Astrocyte (in vitro differentiated cells and primary cell): ENCODE data around the gene RHD. TPM values are rescaled to one million over a fixed set of nuclear protein-coding genes. Genes with fewer than 3 reads are reported as not detected.
A peak's percentile ranks its signal among the peaks of the same experiment; 100 is the strongest.

Source experiments
- DNase-seq: peaks from one replicate; pipeline ENCODE4 v3.0.0-alpha.2; 2010; ENCODE audit warnings: low read depth
- FAIRE-seq: peaks from 2 replicates; lab custom pipeline; 2011; peaks lifted over from hg19 to GRCh38; lab: Jason Lieb, UNC
- H2AFZ ChIP-seq: 2 replicates; pipeline ENCODE4 v1.6.0; 2012; ENCODE audit warnings: low read depth, low read length, inconsistent platforms
- H3K27ac ChIP-seq: 2 replicates; pipeline ENCODE4 v1.5.1; 2011; ENCODE audit warnings: low read depth, low read length, inconsistent platforms
- H3K27me3 ChIP-seq: 2 replicates; pipeline ENCODE4 v1.6.0; 2011; ENCODE audit warnings: low read length, inconsistent platforms; ENCODE audit not compliant: insufficient read depth
- H3K36me3 ChIP-seq: 2 replicates; pipeline ENCODE4 v1.5.1; 2011; ENCODE audit warnings: low read length, inconsistent platforms; ENCODE audit not compliant: insufficient read depth
- H3K4me1 ChIP-seq: 2 replicates; pipeline ENCODE4 v1.5.1; 2011; ENCODE audit warnings: low read length, inconsistent platforms; ENCODE audit not compliant: insufficient read depth
- H3K4me2 ChIP-seq: 2 replicates; pipeline ENCODE4 v1.6.0; 2012; ENCODE audit warnings: low read length, inconsistent platforms
- H3K4me3 ChIP-seq: 2 replicates; pipeline ENCODE4 v1.5.1; 2011; ENCODE audit warnings: low read depth, mild to moderate bottlenecking, low read length, inconsistent platforms; ENCODE audit not compliant: insufficient read depth
- H3K79me2 ChIP-seq: 2 replicates; pipeline ENCODE4 v1.6.0; 2012; ENCODE audit warnings: mild to moderate bottlenecking, low read length, inconsistent platforms; ENCODE audit not compliant: insufficient read depth
- H3K9ac ChIP-seq: 2 replicates; pipeline ENCODE4 v1.6.0; 2012; ENCODE audit warnings: mild to moderate bottlenecking, low read length, inconsistent platforms
- H3K9me3 ChIP-seq: 2 replicates; pipeline ENCODE4 v1.5.1; 2012; ENCODE audit warnings: low read depth, mild to moderate bottlenecking, low read length, inconsistent platforms; ENCODE audit not compliant: insufficient read depth
- H4K20me1 ChIP-seq: 2 replicates; pipeline ENCODE4 v1.6.0; 2012; ENCODE audit warnings: low read length, inconsistent platforms; ENCODE audit not compliant: insufficient read depth
- H3K27ac Mint-ChIP-seq: one replicate; pipeline ENCODE4 v1.8.0; 2021; ENCODE audit warnings: mild to moderate bottlenecking, mixed read lengths; ENCODE audit not compliant: unreplicated experiment
- H3K27me3 Mint-ChIP-seq: one replicate; pipeline ENCODE4 v1.8.0; 2021; ENCODE audit warnings: low read depth, mixed read lengths; ENCODE audit not compliant: unreplicated experiment
- H3K36me3 Mint-ChIP-seq: one replicate; pipeline ENCODE4 v1.8.0; 2021; ENCODE audit warnings: low read depth, mixed read lengths; ENCODE audit not compliant: unreplicated experiment
- H3K4me1 Mint-ChIP-seq: one replicate; pipeline ENCODE4 v1.8.0; 2021; ENCODE audit warnings: low read depth, mixed read lengths; ENCODE audit not compliant: unreplicated experiment
- H3K4me3 Mint-ChIP-seq: one replicate; pipeline ENCODE4 v1.8.0; 2021; ENCODE audit warnings: mild to moderate bottlenecking, moderate library complexity, mixed read lengths; ENCODE audit not compliant: unreplicated experiment
- H3K9me3 Mint-ChIP-seq: one replicate; pipeline ENCODE4 v1.8.0; 2021; ENCODE audit warnings: mild to moderate bottlenecking, mixed read lengths; ENCODE audit not compliant: unreplicated experiment
- EZH2 ChIP-seq: IDR thresholded peaks from 2 replicates; pipeline ENCODE4 v1.6.1; 2012; ENCODE audit warnings: mild to moderate bottlenecking, low read length, inconsistent platforms; ENCODE audit not compliant: insufficient read depth
- total RNA-seq: library from RNA; stranded (reverse); gene quantifications from 2 replicates; pipeline ENCODE4 v1.2.1, GENCODE V29; 2021
- TF ChIP-seq, protein P1 (sequence below): IDR thresholded peaks from 2 replicates; pipeline ENCODE4 v1.5.1; 2011; ENCODE audit warnings: low read depth, mild to moderate bottlenecking, inconsistent platforms, low read length, moderate library complexity; ENCODE audit not compliant: insufficient read depth

RHD gene
- total RNA-seq, 1 donor from 2014 or later = not detected

GRCh38 chr1:25356441-25356840 lies 84.1 kb downstream of the RHD start:
- no peak overlapping the region for H3K27ac Mint-ChIP-seq
- Histone ChIP-seq H3K27me3 (no peaks in the 10 kb centered on the region), H3K9me3 (no peaks in the 10 kb centered on the region), H2AFZ (no peak overlapping the region), H3K36me3 (peaks cover 23% of the 10 kb centered on the region), H3K9ac (no peak overlapping the region), H3K4me3 (no peak overlapping the region), H3K79me2 (peaks cover 2% of the 10 kb centered on the region), H3K4me2 (no peak overlapping the region), H3K27ac (no peak overlapping the region), H4K20me1 (peaks cover 9% of the 10 kb centered on the region), H3K4me1 (peaks cover 9% of the 10 kb centered on the region)
- no peaks in the 10 kb centered on the region for H3K9me3 Mint-ChIP-seq
- no peak for FAIRE-seq
- TF ChIP-seq, protein P1, sequence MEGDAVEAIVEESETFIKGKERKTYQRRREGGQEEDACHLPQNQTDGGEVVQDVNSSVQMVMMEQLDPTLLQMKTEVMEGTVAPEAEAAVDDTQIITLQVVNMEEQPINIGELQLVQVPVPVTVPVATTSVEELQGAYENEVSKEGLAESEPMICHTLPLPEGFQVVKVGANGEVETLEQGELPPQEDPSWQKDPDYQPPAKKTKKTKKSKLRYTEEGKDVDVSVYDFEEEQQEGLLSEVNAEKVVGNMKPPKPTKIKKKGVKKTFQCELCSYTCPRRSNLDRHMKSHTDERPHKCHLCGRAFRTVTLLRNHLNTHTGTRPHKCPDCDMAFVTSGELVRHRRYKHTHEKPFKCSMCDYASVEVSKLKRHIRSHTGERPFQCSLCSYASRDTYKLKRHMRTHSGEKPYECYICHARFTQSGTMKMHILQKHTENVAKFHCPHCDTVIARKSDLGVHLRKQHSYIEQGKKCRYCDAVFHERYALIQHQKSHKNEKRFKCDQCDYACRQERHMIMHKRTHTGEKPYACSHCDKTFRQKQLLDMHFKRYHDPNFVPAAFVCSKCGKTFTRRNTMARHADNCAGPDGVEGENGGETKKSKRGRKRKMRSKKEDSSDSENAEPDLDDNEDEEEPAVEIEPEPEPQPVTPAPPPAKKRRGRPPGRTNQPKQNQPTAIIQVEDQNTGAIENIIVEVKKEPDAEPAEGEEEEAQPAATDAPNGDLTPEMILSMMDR = no peak
- no peak for TF ChIP-seq EZH2
- no peak overlapping the region for H3K4me3 Mint-ChIP-seq
- peaks cover 7% of the 10 kb centered on the region for H3K4me1 Mint-ChIP-seq
- peaks cover 27% of the 10 kb centered on the region for H3K36me3 Mint-ChIP-seq
- DNase-seq = no peak
- H3K27me3 Mint-ChIP-seq = no peaks in the 10 kb centered on the region

DNA sequence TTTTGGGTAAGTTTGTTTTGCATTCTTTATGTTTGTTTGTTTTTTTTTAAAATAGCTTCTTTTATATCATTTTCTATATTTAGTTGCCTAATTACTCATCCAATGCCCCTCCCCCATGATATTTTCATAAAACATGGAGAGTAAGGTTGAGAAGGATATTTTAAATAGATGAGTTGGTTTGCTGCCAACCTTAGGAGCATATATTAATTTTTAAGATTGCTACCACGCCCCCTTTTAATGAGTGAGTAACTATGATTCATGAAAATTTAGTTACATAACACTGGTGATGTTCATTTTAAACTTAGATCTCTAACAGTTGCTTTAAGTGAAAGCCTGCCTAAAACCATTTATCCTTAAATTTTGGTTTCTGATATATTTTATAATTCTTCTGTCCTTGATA lies 84.5 kb downstream of the RHD start:
- no peak overlapping the region for H3K27ac ChIP-seq
- no peaks in the 10 kb centered on the region for H3K27me3 Mint-ChIP-seq
- H3K27me3 ChIP-seq = no peaks in the 10 kb centered on the region
- FAIRE-seq (no peak), DNase-seq (no peak)
- H2AFZ ChIP-seq = no peak overlapping the region
- H3K9me3 Mint-ChIP-seq = no peaks in the 10 kb centered on the region
- H3K4me3 Mint-ChIP-seq = no peak overlapping the region
- no peak overlapping the region for H3K9ac ChIP-seq
- peaks cover 9% of the 10 kb centered on the region for H4K20me1 ChIP-seq
- no peak overlapping the region for H3K27ac Mint-ChIP-seq
- peaks cover 27% of the 10 kb centered on the region for H3K36me3 ChIP-seq
- H3K4me2 ChIP-seq = no peak overlapping the region
- peaks cover 30% of the 10 kb centered on the region for H3K36me3 Mint-ChIP-seq
- no peak overlapping the region for H3K4me3 ChIP-seq
- H3K4me1 Mint-ChIP-seq = peaks cover 10% of the 10 kb centered on the region
- H3K4me1 ChIP-seq = peaks cover 11% of the 10 kb centered on the region
- H3K79me2 ChIP-seq = no peaks in the 10 kb centered on the region
- TF ChIP-seq, protein P1 = no peak
- no peak for TF ChIP-seq EZH2
- no peaks in the 10 kb centered on the region for H3K9me3 ChIP-seq

GRCh38 chr1:25360596-25361581 lies 88.6 kb downstream of the RHD start:
- no peak overlapping the region for H3K4me3 Mint-ChIP-seq
- H3K27ac ChIP-seq = peak overlapping the region; percentile 70

More at GRCh38 chr1:25360596-25361581, 88.6 kb downstream of the RHD start:
- H3K4me1 Mint-ChIP-seq = peaks cover 9% of the 10 kb centered on the region
- Histone ChIP-seq H3K27me3 (no peaks in the 10 kb centered on the region), H3K36me3 (peaks cover 21% of the 10 kb centered on the region), H3K9me3 (no peaks in the 10 kb centered on the region), H2AFZ (no peak overlapping the region), H3K4me1 (peaks cover 11% of the 10 kb centered on the region), H3K4me2 (peak overlapping the region; percentile 39), H3K79me2 (no peaks in the 10 kb centered on the region), H3K4me3 (no peak overlapping the region), H4K20me1 (peaks cover 9% of the 10 kb centered on the region), H3K9ac (peak overlapping the region; percentile 20)
- H3K36me3 Mint-ChIP-seq = peaks cover 31% of the 10 kb centered on the region
- DNase-seq = peak; percentile 81
- no peaks in the 10 kb centered on the region for H3K27me3 Mint-ChIP-seq
- H3K9me3 Mint-ChIP-seq = no peaks in the 10 kb centered on the region
- peak overlapping the region; percentile 65 for H3K27ac Mint-ChIP-seq
- FAIRE-seq = peak; percentile 37
- no peak for TF ChIP-seq EZH2
- TF ChIP-seq, protein P1 = no peak
